ENCODE results near the gene SSBP3.

- no peak for TF ChIP-seq POLR2A (IDR thresholded peaks at IDR 0.05)
- no peak for TF ChIP-seq CTCF (IDR thresholded peaks at IDR 0.05)
Observed at GRCh38 chr1:54246116-54246721, 160.0 kb downstream of the SSBP3 start.

Measured in body of pancreas (tissue), 4 donors.